Kidney epithelial cell (primary cell): ENCODE results near the gene ELL. TPM values are rescaled to one million over a fixed set of nuclear protein-coding genes. Genes with fewer than 3 reads are reported as not detected.

Experiments
- DNase-seq: peaks from one replicate; pipeline ENCODE4 v3.0.0-alpha.2; 2010; ENCODE audit warnings: low read depth
- H3K27me3 ChIP-seq: 2 replicates; pipeline ENCODE4 v1.6.0; 2011; ENCODE audit warnings: low read length; ENCODE audit not compliant: control insufficient read depth, insufficient read depth
- H3K36me3 ChIP-seq: 2 replicates; pipeline ENCODE4 v1.5.1; 2011; ENCODE audit warnings: low read length; ENCODE audit not compliant: control insufficient read depth, insufficient read depth
- H3K4me3 ChIP-seq: 2 replicates; pipeline ENCODE4 v1.5.1; 2011; ENCODE audit warnings: low read depth, mild to moderate bottlenecking, control low read depth, low read length
- CTCF ChIP-seq: IDR thresholded peaks from 2 replicates; pipeline ENCODE4 v1.5.1; 2011; ENCODE audit warnings: mild to moderate bottlenecking, moderate library complexity, low read length, control low read depth, inconsistent platforms; ENCODE audit not compliant: insufficient read depth, poor library complexity, severe bottlenecking
- total RNA-seq: library from RNA; depleted of rRNA; stranded (reverse); fragments of >200 nt; gene quantifications from 2 replicates; pipeline ENCODE4 v1.2.3, GENCODE V29; 2015

Gene ELL
- total RNA-seq, 1 donor from 2014 or later: 13.1 TPM

GRCh38 chr19:18465214-18465963, 56.5 kb downstream of the ELL start:
- TF ChIP-seq CTCF: no peak
- Histone ChIP-seq H3K36me3 (no peaks in the 10 kb centered on the region), H3K4me3 (no peak overlapping the region), H3K27me3 (no peaks in the 10 kb centered on the region)
- no peak for DNase-seq

DNA sequence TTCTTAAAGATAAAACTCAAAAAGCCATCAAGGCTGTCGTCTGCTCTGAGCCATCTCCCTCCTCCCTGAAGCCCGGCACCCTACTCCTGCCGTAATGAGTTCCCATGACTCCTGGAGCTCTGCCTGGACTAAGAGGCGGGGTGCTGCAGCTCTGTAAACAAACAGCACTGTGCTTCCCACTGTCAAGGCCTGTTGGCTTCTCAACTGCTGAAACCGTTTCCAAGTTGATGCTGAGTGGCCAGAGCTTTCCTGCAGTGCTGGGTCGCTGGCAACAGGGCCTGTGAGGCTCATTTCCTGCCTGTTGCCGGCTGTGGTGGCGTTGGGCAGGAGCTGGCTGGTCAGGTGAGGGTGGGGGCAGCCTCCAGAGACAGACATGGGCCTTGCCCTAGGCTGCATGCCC, 57.2 kb downstream of the ELL start:
- Histone ChIP-seq H3K4me3 (no peak overlapping the region), H3K36me3 (peaks cover 2% of the 10 kb centered on the region), H3K27me3 (no peaks in the 10 kb centered on the region)
- no peak for TF ChIP-seq CTCF
- DNase-seq: no peak

DNA sequence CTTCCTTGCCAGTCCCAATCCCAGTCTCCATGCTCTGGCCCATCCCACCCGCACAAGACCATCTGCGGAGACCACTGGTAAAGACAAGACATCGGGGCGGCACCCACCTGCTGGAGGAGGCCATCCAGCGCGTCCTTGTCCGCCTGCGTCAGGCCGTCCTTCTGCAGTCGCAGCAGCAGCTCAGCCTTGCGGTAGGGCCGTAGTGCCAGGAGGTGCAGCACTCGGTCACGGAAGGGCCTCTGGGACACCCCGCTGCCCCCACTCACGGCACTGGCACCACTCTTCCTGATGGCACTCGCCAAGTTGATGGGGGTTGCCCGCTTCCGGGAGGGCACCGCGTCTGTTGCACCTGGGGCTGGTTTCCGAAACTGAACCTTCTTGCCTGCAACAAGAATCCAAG, 60.4 kb downstream of the ELL start:
- Histone ChIP-seq H3K36me3 (peaks cover 5% of the 10 kb centered on the region), H3K4me3 (no peak overlapping the region), H3K27me3 (no peaks in the 10 kb centered on the region)
- no peak for TF ChIP-seq CTCF
- DNase-seq: no peak

DNA sequence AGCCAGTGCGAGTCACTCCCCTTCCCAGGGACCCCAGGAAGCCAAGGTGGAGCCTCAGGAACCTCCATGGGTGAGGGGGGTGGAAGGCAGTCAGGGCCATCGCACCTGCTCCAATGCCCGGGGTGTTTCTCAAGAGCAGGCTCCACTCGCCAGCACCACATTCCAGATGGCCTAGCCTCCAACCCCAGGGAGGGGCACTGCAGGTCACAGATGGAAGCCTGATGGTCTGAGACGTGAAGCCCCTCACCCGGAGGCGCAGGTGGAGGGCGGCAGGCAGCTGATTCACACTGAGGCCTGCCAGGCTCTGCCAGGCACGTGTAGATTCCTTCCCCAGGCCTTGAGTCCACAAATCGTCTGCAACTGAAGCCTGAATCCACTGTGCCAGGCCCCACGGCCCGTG, 61.0 kb downstream of the ELL start:
- H3K27me3 ChIP-seq: no peaks in the 10 kb centered on the region
- H3K4me3 ChIP-seq: no peak overlapping the region
- no peak for TF ChIP-seq CTCF
- peaks cover 5% of the 10 kb centered on the region for H3K36me3 ChIP-seq
- DNase-seq: no peak

GRCh38 chr19:18457483-18458331, 64.2 kb downstream of the ELL start:
- H3K36me3 ChIP-seq: peaks cover 5% of the 10 kb centered on the region
- no peaks in the 10 kb centered on the region for H3K27me3 ChIP-seq
- TF ChIP-seq CTCF: no peak
- DNase-seq: no peak
- H3K4me3 ChIP-seq: no peak overlapping the region
